H9 (cell line): ENCODE results near the gene PTPN13. TPM values are rescaled to one million over a fixed set of nuclear protein-coding genes. Genes with fewer than 3 reads are reported as not detected.
A peak's percentile ranks its signal among the peaks of the same experiment; 100 is the strongest.

Experiments used
- DNase-seq: peaks from one replicate; pipeline ENCODE4 v3.0.0-alpha.2; 2017
- H2AFZ ChIP-seq: one replicate; pipeline ENCODE4 v1.6.1; 2013; ENCODE audit warnings: mild to moderate bottlenecking, low read length, control low read depth, moderate library complexity
- H2AK5ac ChIP-seq: 2 replicates; pipeline ENCODE4 v1.6.1; 2013; ENCODE audit warnings: low read length, control low read depth, mixed read lengths; ENCODE audit not compliant: insufficient read length
- H2BK120ac ChIP-seq: one replicate; pipeline ENCODE4 v1.6.1; 2013; ENCODE audit warnings: low read depth, mild to moderate bottlenecking, low read length, control low read depth, inconsistent platforms; ENCODE audit not compliant: poor library complexity, severe bottlenecking
- H2BK12ac ChIP-seq: 2 replicates; pipeline ENCODE4 v1.6.1; 2013; ENCODE audit warnings: low read length, control low read depth, mixed read lengths, low read depth; ENCODE audit not compliant: insufficient read length
- H2BK15ac ChIP-seq: 2 replicates; pipeline ENCODE4 v1.6.1; 2013; ENCODE audit warnings: low read depth, low read length, control low read depth
- H2BK20ac ChIP-seq: one replicate; pipeline ENCODE4 v1.6.1; 2013; ENCODE audit warnings: low read depth, mild to moderate bottlenecking, low read length, control low read depth, inconsistent platforms; ENCODE audit not compliant: poor library complexity, severe bottlenecking
- H2BK5ac ChIP-seq: 2 replicates; pipeline ENCODE4 v1.6.1; 2013; ENCODE audit warnings: low read length, control low read depth, mixed read lengths; ENCODE audit not compliant: insufficient read length
- H3K14ac ChIP-seq: 2 replicates; pipeline ENCODE4 v1.6.1; 2013; ENCODE audit warnings: low read length, control low read depth; ENCODE audit not compliant: insufficient read depth
- H3K18ac ChIP-seq: 2 replicates; pipeline ENCODE4 v1.6.1; 2013; ENCODE audit warnings: low read depth, mild to moderate bottlenecking, mixed read lengths, low read length, control low read depth; ENCODE audit not compliant: insufficient read length
- H3K23ac ChIP-seq: 2 replicates; pipeline ENCODE4 v1.6.1; 2013; ENCODE audit warnings: low read length, control low read depth, mixed read lengths, low read depth; ENCODE audit not compliant: insufficient read length
- H3K23me2 ChIP-seq: 2 replicates; pipeline ENCODE4 v1.6.1; 2013; ENCODE audit warnings: low read depth, mild to moderate bottlenecking, mixed read lengths, low read length, control low read depth; ENCODE audit not compliant: insufficient read length, poor library complexity, severe bottlenecking
- H3K27ac ChIP-seq: 2 replicates; pipeline ENCODE4 v1.5.1; 2013; ENCODE audit warnings: low read length, control low read depth, mixed read lengths, low read depth; ENCODE audit not compliant: insufficient read length
- H3K27me3 ChIP-seq: 2 replicates; pipeline ENCODE4 v1.6.1; 2013; ENCODE audit warnings: low read length, control low read depth, inconsistent platforms; ENCODE audit not compliant: insufficient read depth
- H3K4ac ChIP-seq: 2 replicates; pipeline ENCODE4 v1.6.1; 2013; ENCODE audit warnings: low read depth, mild to moderate bottlenecking, control low read depth, inconsistent platforms, low read length, moderate library complexity
- H3K4me1 ChIP-seq: 2 replicates; pipeline ENCODE4 v1.6.1; 2013; ENCODE audit warnings: low read length, control low read depth, inconsistent platforms; ENCODE audit not compliant: insufficient read depth
- H3K4me2 ChIP-seq: 2 replicates; pipeline ENCODE4 v1.6.1; 2013; ENCODE audit warnings: low read length, control low read depth, mixed read lengths; ENCODE audit not compliant: insufficient read length, insufficient read depth
- H3K56ac ChIP-seq: 2 replicates; pipeline ENCODE4 v1.6.1; 2013; ENCODE audit warnings: low read depth, mild to moderate bottlenecking, mixed read lengths, low read length, control low read depth; ENCODE audit not compliant: insufficient read length
- H3K79me1 ChIP-seq: 2 replicates; pipeline ENCODE4 v1.6.1; 2013; ENCODE audit warnings: low read depth, mild to moderate bottlenecking, moderate library complexity, low read length, control low read depth, inconsistent platforms; ENCODE audit not compliant: insufficient read depth, poor library complexity, severe bottlenecking
- H3K79me2 ChIP-seq: 2 replicates; pipeline ENCODE4 v1.6.1; 2013; ENCODE audit warnings: low read length, control low read depth, inconsistent platforms; ENCODE audit not compliant: insufficient read depth
- H3K9ac ChIP-seq: 2 replicates; pipeline ENCODE4 v1.6.1; 2013; ENCODE audit warnings: low read length, control low read depth, mixed read lengths; ENCODE audit not compliant: insufficient read length; ENCODE audit errors: extremely low read depth
- H3K9me3 ChIP-seq: one replicate; pipeline ENCODE4 v1.6.1; 2013; ENCODE audit warnings: low read depth, low read length, inconsistent platforms; ENCODE audit not compliant: control insufficient read depth
- H3T11ph ChIP-seq: one replicate; pipeline ENCODE4 v1.6.1; 2013; ENCODE audit warnings: mild to moderate bottlenecking, low read length, control low read depth, inconsistent platforms
- H4K20me1 ChIP-seq: one replicate; pipeline ENCODE4 v1.6.1; 2013; ENCODE audit not compliant: control insufficient read depth, insufficient read length, insufficient read depth
- H4K5ac ChIP-seq: 2 replicates; pipeline ENCODE4 v1.6.1; 2013; ENCODE audit warnings: low read depth, mild to moderate bottlenecking, mixed read lengths, low read length, control low read depth; ENCODE audit not compliant: insufficient read length
- H4K8ac ChIP-seq: replicated peaks from 2 replicates; pipeline ENCODE4 v1.6.1; 2013; ENCODE audit warnings: low read length, control low read depth, mixed read lengths, low read depth; ENCODE audit not compliant: insufficient read length
- H4K91ac ChIP-seq: 2 replicates; pipeline ENCODE4 v1.6.1; 2013; ENCODE audit warnings: low read depth, mild to moderate bottlenecking, moderate library complexity, mixed read lengths, low read length, control low read depth; ENCODE audit not compliant: insufficient read length
- H3K27ac Mint-ChIP-seq, 3 experiments: 2 replicates in 2 of 3; 3 replicates in 1 of 3; pipeline ENCODE4 v1.8.0; 2020 to 2021; ENCODE audit warnings: mixed read lengths in 3 of 3, mild to moderate bottlenecking in 1 of 3, moderate library complexity in 1 of 3
- H3K27me3 Mint-ChIP-seq: 2 replicates; pipeline ENCODE4 v1.8.0; 2021; ENCODE audit warnings: low read depth, mild to moderate bottlenecking, moderate library complexity, mixed read lengths
- H3K36me3 Mint-ChIP-seq, 3 experiments: 2 replicates in 2 of 3; 3 replicates in 1 of 3; pipeline ENCODE4 v1.8.0; 2020 to 2021; ENCODE audit warnings: low read depth in 3 of 3, mixed read lengths in 3 of 3; ENCODE audit not compliant: insufficient read depth in 1 of 3
- H3K4me1 Mint-ChIP-seq, 2 experiments: 2 replicates each; pipeline ENCODE4 v1.8.0; 2020; ENCODE audit warnings: mixed read lengths in 2 of 2
- H3K4me3 Mint-ChIP-seq, 2 experiments: 2 replicates in 1 of 2; 3 replicates in 1 of 2; pipeline ENCODE4 v1.8.0; 2020 to 2021; ENCODE audit warnings: mild to moderate bottlenecking in 2 of 2, mixed read lengths in 2 of 2, moderate library complexity in 1 of 2
- H3K9me3 Mint-ChIP-seq, 2 experiments: 2 replicates in 1 of 2; 3 replicates in 1 of 2; pipeline ENCODE4 v1.8.0; 2020; ENCODE audit warnings: mild to moderate bottlenecking in 2 of 2, mixed read lengths in 2 of 2, moderate library complexity in 1 of 2
- WGBS: extraction: QIAGEN DNeasy Blood & Tissue Kit; methylation state at CpG from one replicate; pipeline ENCODE4 v1.1.7; 2013; ENCODE audit warnings: missing lambda C conversion rate, low lambda C conversion rate, mixed read lengths; ENCODE audit not compliant: insufficient read length; ENCODE audit errors: extremely low coverage; 5-methylcytosine and 5-hydroxymethylcytosine counted together
- total RNA-seq: library from RNA; stranded (reverse); gene quantifications from 2 replicates; pipeline ENCODE4 v1.2.1, GENCODE V29; 2021
- TF ChIP-seq, protein P1 (sequence below): fragments of 200-600 bp; sonication (generic); conservative IDR thresholded peaks from 3 replicates; pipeline ENCODE4 v1.8.0; 2021; ENCODE audit warnings: antibody characterized with exemption, mild to moderate bottlenecking

PTPN13 gene
- total RNA-seq, 1 experiment from 2014 or later: 34.9 TPM

GRCh38 chr4:86848136-86848535, 254.0 kb downstream of the PTPN13 start:
- Mint-ChIP-seq H3K9me3 (no peaks in the 10 kb centered on the region), H3K27ac (peak overlapping the region in 1 of 3 experiments; percentile 40; a peak in 1 of 7 replicates), H3K36me3 (no peaks in the 10 kb centered on the region), H3K27me3 (peaks cover 14% of the 10 kb centered on the region), H3K4me1 (peaks cover 14% of the 10 kb centered on the region in 2 experiments), H3K4me3 (no peak overlapping the region)
- Histone ChIP-seq H3K9me3 (no peaks in the 10 kb centered on the region), H4K8ac (no peak overlapping the region), H2BK5ac (no peak overlapping the region), H3K27ac (no peak overlapping the region), H3K4me1 (no peaks in the 10 kb centered on the region; the same call in 1 of the 2 replicates), H3K56ac (no peak overlapping the region), H3T11ph (no peak overlapping the region), H3K79me1 (no peaks in the 10 kb centered on the region), H4K91ac (no peak overlapping the region), H2AK5ac (no peak overlapping the region), H3K4ac (no peak overlapping the region), H2BK120ac (no peak overlapping the region), H4K20me1 (no peaks in the 10 kb centered on the region), H3K27me3 (no peaks in the 10 kb centered on the region), H3K4me2 (no peak overlapping the region), H2BK12ac (no peak overlapping the region), H2AFZ (no peak overlapping the region), H4K5ac (no peak overlapping the region), H3K23ac (no peak overlapping the region), H3K9ac (no peak overlapping the region), H3K18ac (no peak overlapping the region), H3K14ac (no peak overlapping the region), H3K23me2 (no peaks in the 10 kb centered on the region), H3K79me2 (no peaks in the 10 kb centered on the region), H2BK15ac (no peak overlapping the region), H2BK20ac (no peak overlapping the region)
- TF ChIP-seq, protein P1, sequence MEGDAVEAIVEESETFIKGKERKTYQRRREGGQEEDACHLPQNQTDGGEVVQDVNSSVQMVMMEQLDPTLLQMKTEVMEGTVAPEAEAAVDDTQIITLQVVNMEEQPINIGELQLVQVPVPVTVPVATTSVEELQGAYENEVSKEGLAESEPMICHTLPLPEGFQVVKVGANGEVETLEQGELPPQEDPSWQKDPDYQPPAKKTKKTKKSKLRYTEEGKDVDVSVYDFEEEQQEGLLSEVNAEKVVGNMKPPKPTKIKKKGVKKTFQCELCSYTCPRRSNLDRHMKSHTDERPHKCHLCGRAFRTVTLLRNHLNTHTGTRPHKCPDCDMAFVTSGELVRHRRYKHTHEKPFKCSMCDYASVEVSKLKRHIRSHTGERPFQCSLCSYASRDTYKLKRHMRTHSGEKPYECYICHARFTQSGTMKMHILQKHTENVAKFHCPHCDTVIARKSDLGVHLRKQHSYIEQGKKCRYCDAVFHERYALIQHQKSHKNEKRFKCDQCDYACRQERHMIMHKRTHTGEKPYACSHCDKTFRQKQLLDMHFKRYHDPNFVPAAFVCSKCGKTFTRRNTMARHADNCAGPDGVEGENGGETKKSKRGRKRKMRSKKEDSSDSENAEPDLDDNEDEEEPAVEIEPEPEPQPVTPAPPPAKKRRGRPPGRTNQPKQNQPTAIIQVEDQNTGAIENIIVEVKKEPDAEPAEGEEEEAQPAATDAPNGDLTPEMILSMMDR: no peak
- DNase-seq: no peak
- WGBS: no CpG with 5 or more reads among the region's 7 CpGs
